HEK293 (cell line): ENCODE measurements around the gene SSR1.

Source experiments
- CTCF ChIA-PET: fragments of 350-600 bp; formaldehyde crosslinking; extraction: SDS; loops from one replicate; lab custom pipeline; 2021; ENCODE audit warnings: antibody characterized with exemption; lab: Yijun Ruan, JAX
- POLR2A ChIA-PET: fragments of 300-600 bp; formaldehyde crosslinking; extraction: SDS; loops from one replicate; lab custom pipeline; 2020; ENCODE audit warnings: antibody characterized with exemption, inconsistent platforms; lab: Yijun Ruan, JAX
- H3K27ac ChIP-seq: fragments of 200-500 bp; sonication (Bioruptor generic); 2 replicates; pipeline ENCODE4 v1.5.1; 2014; ENCODE audit warnings: low read depth, low read length, control low read depth, inconsistent platforms; ENCODE audit errors: extremely low read depth
- H3K36me3 ChIP-seq, 2 experiments: fragments of 200-500 bp in 1 of 2; sonication (Bioruptor generic) in 1 of 2; 1 replicate in 1 of 2; 2 replicates in 1 of 2; pipeline ENCODE4 v1.5.1; 2014 to 2017; ENCODE audit warnings: inconsistent platforms in 2 of 2, low read length in 2 of 2; ENCODE audit not compliant: control insufficient read depth in 2 of 2, insufficient read depth in 1 of 2
- H3K4me1 ChIP-seq: fragments of 200-500 bp; sonication (Bioruptor generic); 2 replicates; pipeline ENCODE4 v1.5.1; 2014; ENCODE audit warnings: mild to moderate bottlenecking, low read length, inconsistent platforms; ENCODE audit not compliant: control insufficient read depth, insufficient read depth
- H3K4me3 ChIP-seq: 2 replicates; pipeline ENCODE4 v1.5.1; 2011; ENCODE audit warnings: low read depth, mild to moderate bottlenecking, control low read depth, low read length, moderate library complexity
- H3K9me3 ChIP-seq: fragments of 200-500 bp; sonication (Bioruptor generic); 2 replicates; pipeline ENCODE4 v1.5.1; 2014; ENCODE audit warnings: low read depth, low read length, inconsistent platforms; ENCODE audit not compliant: control insufficient read depth, insufficient read depth
- BCL11B ChIP-seq: fragments of 450-650 bp; formaldehyde crosslinking; IDR thresholded peaks from 2 replicates; pipeline ENCODE4 v1.5.1; 2016; ENCODE audit warnings: low read depth, missing biosample characterization, missing genetic modification characterization
- EGR2 ChIP-seq: fragments of 450-650 bp; formaldehyde crosslinking; IDR thresholded peaks from 2 replicates; pipeline ENCODE4 v1.5.1; 2016; ENCODE audit warnings: low read depth, missing biosample characterization, missing genetic modification characterization
- GLI2 ChIP-seq: fragments of 450-650 bp; formaldehyde crosslinking; IDR thresholded peaks from 2 replicates; pipeline ENCODE4; 2017; ENCODE audit warnings: missing biosample characterization, missing genetic modification characterization, low read depth, borderline replicate concordance
- HOXA7 ChIP-seq: sonication (generic); formaldehyde crosslinking; IDR thresholded peaks from 2 replicates; pipeline ENCODE4 v1.8.1; 2022; ENCODE audit warnings: missing genetic modification reagents, borderline replicate concordance
- WT1 ChIP-seq: fragments of 450-650 bp; formaldehyde crosslinking; IDR thresholded peaks from 2 replicates; pipeline ENCODE4 v1.5.1; 2016; ENCODE audit warnings: missing biosample characterization, missing genetic modification characterization
- ZFP3 ChIP-seq: fragments of 450-650 bp; formaldehyde crosslinking; IDR thresholded peaks from 2 replicates; pipeline ENCODE4 v1.5.1; 2016; ENCODE audit warnings: low read depth, missing biosample characterization, missing genetic modification characterization
- ZIC2 ChIP-seq: fragments of 450-650 bp; formaldehyde crosslinking; IDR thresholded peaks from 2 replicates; pipeline ENCODE4 v1.5.1; 2016; ENCODE audit warnings: missing biosample characterization, missing genetic modification characterization
- ZNF48 ChIP-seq: fragments of 450-650 bp; formaldehyde crosslinking; IDR thresholded peaks from 2 replicates; pipeline ENCODE4 v1.5.1; 2016; ENCODE audit warnings: missing biosample characterization, missing genetic modification characterization
- ZNF510 ChIP-seq: fragments of 450-650 bp; formaldehyde crosslinking; IDR thresholded peaks from 2 replicates; pipeline ENCODE4 v1.5.1; 2018; ENCODE audit warnings: mild to moderate bottlenecking, missing genetic modification characterization, missing biosample characterization; ENCODE audit not compliant: insufficient replicate concordance
- ZNF514 ChIP-seq: fragments of 450-650 bp; formaldehyde crosslinking; IDR thresholded peaks from 2 replicates; pipeline ENCODE4 v1.5.1; 2016; ENCODE audit warnings: missing biosample characterization, missing genetic modification characterization
- ZNF560 ChIP-seq: fragments of 450-650 bp; formaldehyde crosslinking; IDR thresholded peaks from 2 replicates; pipeline ENCODE4 v1.5.1; 2017; ENCODE audit warnings: missing biosample characterization, missing genetic modification characterization, borderline replicate concordance
- ZNF623 ChIP-seq: fragments of 450-650 bp; formaldehyde crosslinking; IDR thresholded peaks from 2 replicates; pipeline ENCODE4 v1.5.1; 2016; ENCODE audit warnings: missing biosample characterization, missing genetic modification characterization
- ZNF658 ChIP-seq: fragments of 450-650 bp; formaldehyde crosslinking; IDR thresholded peaks from 2 replicates; pipeline ENCODE4; 2016; ENCODE audit warnings: missing biosample characterization, missing genetic modification characterization
- TF ChIP-seq, protein P1 (sequence below): fragments of 450-650 bp; formaldehyde crosslinking; IDR thresholded peaks from 2 replicates; pipeline ENCODE4 v1.5.1; 2016; ENCODE audit warnings: missing biosample characterization, missing genetic modification characterization
- TF ChIP-seq, protein P2 (sequence below): fragments of 450-650 bp; formaldehyde crosslinking; IDR thresholded peaks from 2 replicates; pipeline ENCODE4 v1.5.1; 2016; ENCODE audit warnings: missing biosample characterization, missing genetic modification characterization
- TF ChIP-seq, protein P3 (sequence below): fragments of 450-650 bp; formaldehyde crosslinking; IDR thresholded peaks from 2 replicates; pipeline ENCODE4 v1.5.1; 2016; ENCODE audit warnings: missing biosample characterization, missing genetic modification characterization
- TF ChIP-seq, protein P4 (sequence below): fragments of 450-650 bp; formaldehyde crosslinking; IDR thresholded peaks from 2 replicates; pipeline ENCODE4 v1.5.1; 2016; ENCODE audit warnings: missing biosample characterization, missing genetic modification characterization
- TF ChIP-seq, protein P5 (sequence below): fragments of 450-650 bp; formaldehyde crosslinking; IDR thresholded peaks from 2 replicates; pipeline ENCODE4 v1.5.1; 2016; ENCODE audit warnings: missing biosample characterization, missing genetic modification characterization
- TF ChIP-seq, protein P6 (sequence below): fragments of 450-650 bp; formaldehyde crosslinking; IDR thresholded peaks from 2 replicates; pipeline ENCODE4 v1.5.1; 2016; ENCODE audit warnings: missing biosample characterization, missing genetic modification characterization, borderline replicate concordance
- TF ChIP-seq, protein P7 (sequence below): IDR thresholded peaks from 2 replicates; pipeline ENCODE4 v1.6.1; 2011; ENCODE audit warnings: mild to moderate bottlenecking, low read depth, low read length, borderline replicate concordance

Gene SSR1

DNA sequence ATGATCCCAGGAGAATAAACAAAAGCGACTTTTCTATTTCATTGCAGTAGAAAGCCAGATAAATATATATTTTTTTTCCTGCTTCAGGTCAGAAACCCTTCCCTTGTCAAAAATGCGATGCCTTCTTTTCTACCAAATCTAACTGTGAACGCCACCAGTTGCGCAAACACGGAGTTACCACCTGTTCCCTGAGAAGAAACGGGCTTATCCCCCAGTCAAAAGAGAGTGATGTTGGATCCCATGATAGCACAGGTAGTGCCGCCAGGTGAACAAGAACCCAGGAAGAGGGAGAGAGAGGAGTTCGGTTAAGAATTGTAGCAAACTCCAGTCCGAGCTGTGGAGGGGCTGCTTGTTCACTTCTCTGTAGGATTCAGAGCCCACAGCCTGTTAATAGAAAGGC is 72.6 kb downstream of the SSR1 start:
- Histone ChIP-seq H3K4me1 (peaks cover 3% of the 10 kb centered on the region; the same call in 1 of the 2 replicates), H3K9me3 (no peaks in the 10 kb centered on the region), H3K27ac (no peak overlapping the region)
- TF ChIP-seq, protein P1, sequence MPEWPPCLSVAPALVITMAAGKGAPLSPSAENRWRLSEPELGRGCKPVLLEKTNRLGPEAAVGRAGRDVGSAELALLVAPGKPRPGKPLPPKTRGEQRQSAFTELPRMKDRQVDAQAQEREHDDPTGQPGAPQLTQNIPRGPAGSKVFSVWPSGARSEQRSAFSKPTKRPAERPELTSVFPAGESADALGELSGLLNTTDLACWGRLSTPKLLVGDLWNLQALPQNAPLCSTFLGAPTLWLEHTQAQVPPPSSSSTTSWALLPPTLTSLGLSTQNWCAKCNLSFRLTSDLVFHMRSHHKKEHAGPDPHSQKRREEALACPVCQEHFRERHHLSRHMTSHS, result no peak
- no peak for TF ChIP-seq ZNF658 (tag by site-specific recombination)
- no peak for TF ChIP-seq GLI2 (tag by site-specific recombination)
- no peak for TF ChIP-seq ZNF514 (tag by site-specific recombination)
- TF ChIP-seq ZNF48, result no peak
- no peak for TF ChIP-seq ZNF623 (tag by site-specific recombination)
- no peak for TF ChIP-seq EGR2 (tag by site-specific recombination)
- no peak for TF ChIP-seq HOXA7 (CRISPR knock-in tag)
- TF ChIP-seq ZFP3 (tag by site-specific recombination), result no peak
- no peak for TF ChIP-seq BCL11B (tag by site-specific recombination)
- no peak for TF ChIP-seq WT1 (tag by site-specific recombination)
- TF ChIP-seq, protein P2, sequence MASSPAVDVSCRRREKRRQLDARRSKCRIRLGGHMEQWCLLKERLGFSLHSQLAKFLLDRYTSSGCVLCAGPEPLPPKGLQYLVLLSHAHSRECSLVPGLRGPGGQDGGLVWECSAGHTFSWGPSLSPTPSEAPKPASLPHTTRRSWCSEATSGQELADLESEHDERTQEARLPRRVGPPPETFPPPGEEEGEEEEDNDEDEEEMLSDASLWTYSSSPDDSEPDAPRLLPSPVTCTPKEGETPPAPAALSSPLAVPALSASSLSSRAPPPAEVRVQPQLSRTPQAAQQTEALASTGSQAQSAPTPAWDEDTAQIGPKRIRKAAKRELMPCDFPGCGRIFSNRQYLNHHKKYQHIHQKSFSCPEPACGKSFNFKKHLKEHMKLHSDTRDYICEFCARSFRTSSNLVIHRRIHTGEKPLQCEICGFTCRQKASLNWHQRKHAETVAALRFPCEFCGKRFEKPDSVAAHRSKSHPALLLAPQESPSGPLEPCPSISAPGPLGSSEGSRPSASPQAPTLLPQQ (tag by site-specific recombination), result no peak
- no peak for TF ChIP-seq ZNF510 (tag by site-specific recombination)
- TF ChIP-seq, protein P3, sequence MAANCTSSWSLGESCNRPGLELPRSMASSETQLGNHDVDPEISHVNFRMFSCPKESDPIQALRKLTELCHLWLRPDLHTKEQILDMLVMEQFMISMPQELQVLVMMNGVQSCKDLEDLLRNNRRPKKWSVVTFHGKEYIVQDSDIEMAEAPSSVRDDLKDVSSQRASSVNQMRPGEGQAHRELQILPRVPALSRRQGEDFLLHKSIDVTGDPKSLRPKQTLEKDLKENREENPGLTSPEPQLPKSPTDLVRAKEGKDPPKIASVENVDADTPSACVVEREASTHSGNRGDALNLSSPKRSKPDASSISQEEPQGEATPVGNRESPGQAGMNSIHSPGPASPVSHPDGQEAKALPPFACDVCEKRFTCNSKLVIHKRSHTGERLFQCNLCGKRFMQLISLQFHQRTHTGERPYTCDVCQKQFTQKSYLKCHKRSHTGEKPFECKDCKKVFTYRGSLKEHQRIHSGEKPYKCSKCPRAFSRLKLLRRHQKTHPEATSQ (tag by site-specific recombination), result no peak
- TF ChIP-seq ZIC2 (tag by site-specific recombination), result no peak
- TF ChIP-seq, protein P4, sequence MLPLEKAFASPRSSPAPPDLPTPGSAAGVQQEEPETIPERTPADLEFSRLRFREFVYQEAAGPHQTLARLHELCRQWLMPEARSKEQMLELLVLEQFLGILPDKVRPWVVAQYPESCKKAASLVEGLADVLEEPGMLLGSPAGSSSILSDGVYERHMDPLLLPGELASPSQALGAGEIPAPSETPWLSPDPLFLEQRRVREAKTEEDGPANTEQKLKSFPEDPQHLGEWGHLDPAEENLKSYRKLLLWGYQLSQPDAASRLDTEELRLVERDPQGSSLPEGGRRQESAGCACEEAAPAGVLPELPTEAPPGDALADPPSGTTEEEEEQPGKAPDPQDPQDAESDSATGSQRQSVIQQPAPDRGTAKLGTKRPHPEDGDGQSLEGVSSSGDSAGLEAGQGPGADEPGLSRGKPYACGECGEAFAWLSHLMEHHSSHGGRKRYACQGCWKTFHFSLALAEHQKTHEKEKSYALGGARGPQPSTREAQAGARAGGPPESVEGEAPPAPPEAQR (tag by site-specific recombination), result no peak
- TF ChIP-seq, protein P5, sequence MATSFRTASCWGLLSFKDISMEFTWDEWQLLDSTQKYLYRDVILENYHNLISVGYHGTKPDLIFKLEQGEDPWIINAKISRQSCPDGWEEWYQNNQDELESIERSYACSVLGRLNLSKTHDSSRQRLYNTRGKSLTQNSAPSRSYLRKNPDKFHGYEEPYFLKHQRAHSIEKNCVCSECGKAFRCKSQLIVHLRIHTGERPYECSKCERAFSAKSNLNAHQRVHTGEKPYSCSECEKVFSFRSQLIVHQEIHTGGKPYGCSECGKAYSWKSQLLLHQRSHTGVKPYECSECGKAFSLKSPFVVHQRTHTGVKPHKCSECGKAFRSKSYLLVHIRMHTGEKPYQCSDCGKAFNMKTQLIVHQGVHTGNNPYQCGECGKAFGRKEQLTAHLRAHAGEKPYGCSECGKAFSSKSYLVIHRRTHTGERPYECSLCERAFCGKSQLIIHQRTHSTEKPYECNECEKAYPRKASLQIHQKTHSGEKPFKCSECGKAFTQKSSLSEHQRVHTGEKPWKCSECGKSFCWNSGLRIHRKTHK (tag by site-specific recombination), result no peak
- TF ChIP-seq, protein P6, sequence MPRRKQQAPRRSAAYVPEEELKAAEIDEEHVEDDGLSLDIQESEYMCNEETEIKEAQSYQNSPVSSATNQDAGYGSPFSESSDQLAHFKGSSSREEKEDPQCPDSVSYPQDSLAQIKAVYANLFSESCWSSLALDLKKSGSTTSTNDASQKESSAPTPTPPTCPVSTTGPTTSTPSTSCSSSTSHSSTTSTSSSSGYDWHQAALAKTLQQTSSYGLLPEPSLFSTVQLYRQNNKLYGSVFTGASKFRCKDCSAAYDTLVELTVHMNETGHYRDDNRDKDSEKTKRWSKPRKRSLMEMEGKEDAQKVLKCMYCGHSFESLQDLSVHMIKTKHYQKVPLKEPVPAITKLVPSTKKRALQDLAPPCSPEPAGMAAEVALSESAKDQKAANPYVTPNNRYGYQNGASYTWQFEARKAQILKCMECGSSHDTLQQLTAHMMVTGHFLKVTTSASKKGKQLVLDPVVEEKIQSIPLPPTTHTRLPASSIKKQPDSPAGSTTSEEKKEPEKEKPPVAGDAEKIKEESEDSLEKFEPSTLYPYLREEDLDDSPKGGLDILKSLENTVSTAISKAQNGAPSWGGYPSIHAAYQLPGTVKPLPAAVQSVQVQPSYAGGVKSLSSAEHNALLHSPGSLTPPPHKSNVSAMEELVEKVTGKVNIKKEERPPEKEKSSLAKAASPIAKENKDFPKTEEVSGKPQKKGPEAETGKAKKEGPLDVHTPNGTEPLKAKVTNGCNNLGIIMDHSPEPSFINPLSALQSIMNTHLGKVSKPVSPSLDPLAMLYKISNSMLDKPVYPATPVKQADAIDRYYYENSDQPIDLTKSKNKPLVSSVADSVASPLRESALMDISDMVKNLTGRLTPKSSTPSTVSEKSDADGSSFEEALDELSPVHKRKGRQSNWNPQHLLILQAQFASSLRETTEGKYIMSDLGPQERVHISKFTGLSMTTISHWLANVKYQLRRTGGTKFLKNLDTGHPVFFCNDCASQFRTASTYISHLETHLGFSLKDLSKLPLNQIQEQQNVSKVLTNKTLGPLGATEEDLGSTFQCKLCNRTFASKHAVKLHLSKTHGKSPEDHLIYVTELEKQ (tag by site-specific recombination), result no peak
- TF ChIP-seq ZNF560 (tag by site-specific recombination), result no peak
- TF ChIP-seq, protein P7, sequence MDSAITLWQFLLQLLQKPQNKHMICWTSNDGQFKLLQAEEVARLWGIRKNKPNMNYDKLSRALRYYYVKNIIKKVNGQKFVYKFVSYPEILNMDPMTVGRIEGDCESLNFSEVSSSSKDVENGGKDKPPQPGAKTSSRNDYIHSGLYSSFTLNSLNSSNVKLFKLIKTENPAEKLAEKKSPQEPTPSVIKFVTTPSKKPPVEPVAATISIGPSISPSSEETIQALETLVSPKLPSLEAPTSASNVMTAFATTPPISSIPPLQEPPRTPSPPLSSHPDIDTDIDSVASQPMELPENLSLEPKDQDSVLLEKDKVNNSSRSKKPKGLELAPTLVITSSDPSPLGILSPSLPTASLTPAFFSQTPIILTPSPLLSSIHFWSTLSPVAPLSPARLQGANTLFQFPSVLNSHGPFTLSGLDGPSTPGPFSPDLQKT, result no peak
- TF ChIP-seq, all 188 proteins: peak for 0
- Histone ChIP-seq H3K4me3 (no peak overlapping the region), H3K36me3 (peaks cover 0 to 33% of the 10 kb centered on the region in 2 experiments; a peak in 2 of 3 replicates)
- CTCF ChIA-PET, result no interaction called here
- POLR2A ChIA-PET, result no interaction called here
